Stomach (tissue), 9 donors: Measurements from ENCODE around the gene ATP11C. TPM values are rescaled to one million over a fixed set of nuclear protein-coding genes. Genes with fewer than 3 reads are reported as not detected.
"Not testable (repeated sequence)": the region's sequence is repeated elsewhere in the genome, so short reads cannot be mapped to it uniquely, and the experiment has no call there.

Experiments used
- DNase-seq, 2 donors: peaks; one replicate each; pipeline versions ENCODE4 v3.0.0 to v3.0.0-alpha.2; 2013 to 2019
- H3K27ac ChIP-seq, 5 donors: fragments of 200-600 bp in 4 of 5; sonication (generic) in 4 of 5; one replicate each; pipeline ENCODE4 v1.5.1; 2013 to 2019; ENCODE audit warnings: mild to moderate bottlenecking in 1 of 5, moderate library complexity in 1 of 5
- H3K27me3 ChIP-seq, 3 donors: fragments of 200-600 bp; sonication (generic); one replicate each; pipeline ENCODE4 v1.5.1; 2017 to 2019; ENCODE audit warnings: mixed run types in 1 of 3
- H3K36me3 ChIP-seq, 4 donors: fragments of 200-600 bp; sonication (generic); 1 replicate in 3 of 4; 2 replicates in 1 of 4; pipeline ENCODE4 v1.5.1; 2016 to 2019
- H3K4me1 ChIP-seq, 4 donors: fragments of 200-600 bp; sonication (generic); one replicate each; pipeline ENCODE4 v1.5.1; 2016 to 2019
- H3K4me3 ChIP-seq, 4 donors: fragments of 200-600 bp; sonication (generic) in 3 of 4; one replicate each; pipeline ENCODE4 v1.5.1; 2016 to 2019; ENCODE audit warnings: mild to moderate bottlenecking in 1 of 4
- H3K9me3 ChIP-seq, 4 donors: fragments of 200-600 bp; sonication (generic); one replicate each; pipeline ENCODE4 v1.5.1; 2016 to 2019
- EP300 ChIP-seq: sonication (generic); formaldehyde crosslinking; IDR thresholded peaks from one replicate; pipeline ENCODE4 v1.6.1; 2017; ENCODE audit warnings: antibody characterized with exemption
- POLR2A ChIP-seq, 4 donors: fragments of 450-650 bp; IDR thresholded peaks; one replicate each; pipeline ENCODE4 v1.6.1; 2016; ENCODE audit warnings: antibody characterized with exemption in 4 of 4, control low read depth in 2 of 4, mild to moderate bottlenecking in 1 of 4, moderate library complexity in 1 of 4
- POLR2AphosphoS5 ChIP-seq, 3 donors: sonication (generic); formaldehyde crosslinking; IDR thresholded peaks; one replicate each; pipeline ENCODE4 v1.6.1; 2016; ENCODE audit warnings: antibody characterized with exemption in 3 of 3
- WGBS, 5 donors: extraction: QIAGEN DNeasy Blood & Tissue Kit in 3 of 5; methylation state at CpG; one replicate each; pipeline versions ENCODE4 v1.1.5 to v1.1.7; 2013 to 2018; 5-methylcytosine and 5-hydroxymethylcytosine counted together
- intact Hi-C: fragments of 100-400 bp; cut with DNase I; formaldehyde crosslinking; loops from one replicate; pipeline ENCODE4 v1.15.1; 2023; ENCODE audit warnings: low total_unique reads
- polyA plus RNA-seq, 3 donors: library from polyadenylated mRNA; stranded (reverse); fragments of 200-250 nt; gene quantifications; one replicate each; pipeline ENCODE4 v1.2.3, GENCODE V29; 2013
- total RNA-seq, 5 donors: library from RNA; depleted of rRNA; stranded (reverse); fragments of >200 nt; gene quantifications; one replicate each; pipeline versions ENCODE4 v1.1.0 to v1.2.3, GENCODE V29; 2014 to 2016
- TF ChIP-seq, protein P1 (sequence below), 7 experiments: fragments of 450-650 bp in 4 of 7; fragments of 200-600 bp in 3 of 7; sonication (generic) in 3 of 7; IDR thresholded peaks; one replicate each; pipeline ENCODE4 v1.5.1; 2016 to 2019; ENCODE audit warnings: antibody characterized with exemption in 7 of 7, control low read depth in 2 of 7, mild to moderate bottlenecking in 1 of 7
- donor health status: healthy with polysubstance abuse.
- donor health status: Bipolar disorder and iron deficiency.
- donor health status: healthy.

The ATP11C gene
- total and polyA plus RNA-seq, 8 donors: 3.3 to 46.4 (median 10.9) TPM

GRCh38 chrX:139965421-139965820, 32.6 kb upstream of the ATP11C start, which contains the start of gene CXorf66:
TSS of gene CXorf66 (minus strand) at chrX:139965521. CDS start at chrX:139965496, 25 bp downstream.
- Histone ChIP-seq H3K27me3 (no peaks in the 10 kb centered on the region), H3K4me1 (no peaks in the 10 kb centered on the region), H3K27ac (no peak within 1 kb of the TSS), H3K9me3 (peaks cover 0 to 5% (median 2%) of the 10 kb centered on the region in 4 donors), H3K36me3 (no peaks in the 10 kb centered on the region), H3K4me3 (no peak within 1 kb of the TSS)
- 85 to 96% (median 92%) methylated on average over 6 to 7 of the region's 7 CpGs for WGBS, 5 donors
- intact Hi-C loops: no loop called here
- TF ChIP-seq EP300 (no peak), POLR2A (IDR thresholded peaks at IDR 0.05) (no peak), POLR2AphosphoS5 (IDR thresholded peaks at IDR 0.05) (no peak)
- TF ChIP-seq, protein P1, sequence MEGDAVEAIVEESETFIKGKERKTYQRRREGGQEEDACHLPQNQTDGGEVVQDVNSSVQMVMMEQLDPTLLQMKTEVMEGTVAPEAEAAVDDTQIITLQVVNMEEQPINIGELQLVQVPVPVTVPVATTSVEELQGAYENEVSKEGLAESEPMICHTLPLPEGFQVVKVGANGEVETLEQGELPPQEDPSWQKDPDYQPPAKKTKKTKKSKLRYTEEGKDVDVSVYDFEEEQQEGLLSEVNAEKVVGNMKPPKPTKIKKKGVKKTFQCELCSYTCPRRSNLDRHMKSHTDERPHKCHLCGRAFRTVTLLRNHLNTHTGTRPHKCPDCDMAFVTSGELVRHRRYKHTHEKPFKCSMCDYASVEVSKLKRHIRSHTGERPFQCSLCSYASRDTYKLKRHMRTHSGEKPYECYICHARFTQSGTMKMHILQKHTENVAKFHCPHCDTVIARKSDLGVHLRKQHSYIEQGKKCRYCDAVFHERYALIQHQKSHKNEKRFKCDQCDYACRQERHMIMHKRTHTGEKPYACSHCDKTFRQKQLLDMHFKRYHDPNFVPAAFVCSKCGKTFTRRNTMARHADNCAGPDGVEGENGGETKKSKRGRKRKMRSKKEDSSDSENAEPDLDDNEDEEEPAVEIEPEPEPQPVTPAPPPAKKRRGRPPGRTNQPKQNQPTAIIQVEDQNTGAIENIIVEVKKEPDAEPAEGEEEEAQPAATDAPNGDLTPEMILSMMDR (IDR thresholded peaks at IDR 0.05): no peak
- no peak for DNase-seq

GRCh38 chrX:139961091-139961490, 28.2 kb upstream of the ATP11C start:
- H3K4me3 ChIP-seq, H3K9me3 ChIP-seq, H3K36me3 ChIP-seq, H3K27ac ChIP-seq, H3K4me1 ChIP-seq, intact Hi-C loops, H3K27me3 ChIP-seq, DNase-seq: not testable (repeated sequence)
- WGBS, 5 donors: 24 to 43% (median 35%) methylated on average over 2 of the region's 2 CpGs

- H3K36me3 ChIP-seq: no peaks in the 10 kb centered on the region
- no peaks in the 10 kb centered on the region for H3K4me1 ChIP-seq
- H3K4me3 ChIP-seq: no peak overlapping the region
- DNase-seq: no peak
- 27 to 44% (median 38%) methylated on average over 3 of the region's 3 CpGs for WGBS, 5 donors
- H3K9me3 ChIP-seq: no peaks in the 10 kb centered on the region
- TF ChIP-seq, protein P1 (IDR thresholded peaks at IDR 0.05): no peak
- H3K27me3 ChIP-seq: no peaks in the 10 kb centered on the region
- intact Hi-C loops: no loop called here
- H3K27ac ChIP-seq: no peak overlapping the region
Measured at GRCh38 chrX:139949703-139950102, 16.9 kb upstream of the ATP11C start.

- no peak overlapping the region for H3K27ac ChIP-seq
Measured at GRCh38 chrX:139945075-139945474, 12.2 kb upstream of the ATP11C start.

GRCh38 chrX:139936259-139936658, 3.4 kb upstream of the ATP11C start:
- Histone ChIP-seq H3K27me3 (no peaks in the 10 kb centered on the region), H3K9me3 (no peaks in the 10 kb centered on the region), H3K4me3 (no peak overlapping the region), H3K36me3 (no peaks in the 10 kb centered on the region), H3K27ac (no peak overlapping the region), H3K4me1 (no peaks in the 10 kb centered on the region)
- peak in 1 of 2 donors; percentile 6 for DNase-seq
- intact Hi-C loops: no loop called here
- TF ChIP-seq POLR2A (IDR thresholded peaks at IDR 0.05) (no peak), EP300 (no peak)
- TF ChIP-seq, protein P1 (IDR thresholded peaks at IDR 0.05): no peak

More at GRCh38 chrX:139945075-139945474, 12.2 kb upstream of the ATP11C start:
- Histone ChIP-seq H3K4me3 (no peak overlapping the region), H3K27me3 (no peaks in the 10 kb centered on the region), H3K4me1 (no peaks in the 10 kb centered on the region), H3K36me3 (no peaks in the 10 kb centered on the region), H3K9me3 (no peaks in the 10 kb centered on the region)
- WGBS, 5 donors: 27 to 54% (median 47%) methylated on average over 3 of the region's 3 CpGs
- intact Hi-C loops: no loop called here
- no peak for TF ChIP-seq POLR2A (IDR thresholded peaks at IDR 0.05)
- TF ChIP-seq POLR2AphosphoS5 (IDR thresholded peaks at IDR 0.05): no peak
- no peak for TF ChIP-seq EP300
- TF ChIP-seq, protein P1 (IDR thresholded peaks at IDR 0.05): no peak
- DNase-seq: peak in 1 of 2 donors; percentile 8
